ENCODE measurements around the gene SF3A1. TPM values are rescaled to one million over a fixed set of nuclear protein-coding genes. Genes with fewer than 3 reads are reported as not detected.

SF3A1 gene
- total RNA-seq, 4 donors from 2014 or later, result 38.5 to 71.7 (median 60.4) TPM

- ATAC-seq (ENCODE audit: low FRiP score) (no peak), DNase-seq (ENCODE audit: low spot score) (no peak)
- no peak for TF ChIP-seq CTCF (IDR thresholded peaks at IDR 0.05)
These were observed 59.9 kb downstream of the SF3A1 start for GRCh38 chr22:30296833-30297232.

- no peak for ATAC-seq (ENCODE audit: low FRiP score)
- no peak for DNase-seq (ENCODE audit: low spot score)
- TF ChIP-seq CTCF (IDR thresholded peaks at IDR 0.05), result no peak
These were observed 60.4 kb downstream of the SF3A1 start for GRCh38 chr22:30296324-30296723.

DNA sequence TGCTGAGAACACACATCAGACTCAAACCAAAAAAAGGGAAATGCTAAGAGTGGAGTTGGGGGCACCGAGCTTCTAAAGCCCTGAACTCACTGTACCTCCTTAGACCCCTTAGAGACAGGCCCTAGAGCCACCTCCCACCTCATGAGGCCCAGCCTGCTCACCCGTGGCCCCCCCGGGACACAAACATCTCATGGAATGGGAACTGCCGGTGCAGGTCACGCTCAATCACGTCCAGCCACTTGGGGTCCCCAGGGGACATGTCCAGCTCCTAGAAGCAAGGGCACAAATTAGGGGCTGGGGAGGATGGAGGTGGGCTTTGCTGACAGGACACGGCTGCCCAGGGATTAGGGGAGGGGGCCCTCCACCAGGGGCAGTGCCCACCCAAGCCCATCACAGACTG lies 61.1 kb downstream of the SF3A1 start:
- DNase-seq (ENCODE audit: low spot score), result no peak
- no peak for TF ChIP-seq CTCF (IDR thresholded peaks at IDR 0.05)
- ATAC-seq (ENCODE audit: low FRiP score), result no peak

DNA sequence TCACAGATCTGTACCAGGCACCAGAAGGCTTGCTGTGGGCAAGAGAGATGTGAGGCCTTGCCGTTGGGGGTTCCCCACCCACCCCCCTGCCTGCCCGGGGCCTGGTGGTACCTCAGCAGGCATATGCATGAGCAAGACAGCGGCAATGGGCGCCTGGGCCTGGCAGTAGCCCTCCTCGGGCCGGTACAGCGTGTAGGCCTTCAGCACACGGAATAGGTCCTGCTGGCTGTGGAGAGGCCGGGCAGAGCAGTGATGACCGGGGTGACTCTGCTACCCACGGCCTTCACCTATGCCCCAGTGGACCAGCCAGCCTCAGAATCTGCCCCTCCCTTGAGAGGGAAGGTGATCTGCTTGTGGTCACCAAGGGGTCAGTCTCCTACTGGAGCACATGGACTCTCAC lies 61.9 kb downstream of the SF3A1 start:
- DNase-seq (ENCODE audit: low spot score) (no peak), ATAC-seq (ENCODE audit: low FRiP score) (no peak)
- TF ChIP-seq CTCF (IDR thresholded peaks at IDR 0.05), result no peak

GRCh38 chr22:30294066-30294465 lies 62.6 kb downstream of the SF3A1 start:
- ATAC-seq (ENCODE audit: low FRiP score), result no peak
- DNase-seq (ENCODE audit: low spot score), result no peak
- TF ChIP-seq CTCF (IDR thresholded peaks at IDR 0.05), result no peak

DNA sequence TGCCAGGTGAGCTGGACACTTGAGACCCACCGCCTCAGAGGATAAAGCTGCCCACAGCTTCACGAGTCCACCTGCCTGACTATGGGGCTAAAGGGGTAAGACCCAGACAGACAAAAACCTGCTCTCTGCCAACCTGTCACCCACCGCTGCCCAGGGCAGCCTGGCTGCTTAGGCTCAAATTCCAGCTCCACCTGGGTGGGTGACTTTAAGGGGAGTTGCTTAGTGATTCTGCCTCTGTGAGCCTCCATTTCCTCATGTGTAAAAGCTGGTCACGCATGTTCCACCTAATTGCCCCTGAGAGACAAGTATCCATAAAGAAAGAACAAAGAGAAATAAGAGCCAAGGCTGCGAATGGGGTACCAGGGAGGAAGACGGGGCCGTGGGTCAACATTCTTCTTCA lies 63.7 kb downstream of the SF3A1 start:
- ATAC-seq (ENCODE audit: low FRiP score) (no peak), DNase-seq (ENCODE audit: low spot score) (no peak)
- no peak for TF ChIP-seq CTCF (IDR thresholded peaks at IDR 0.05)

- TF ChIP-seq CTCF (IDR thresholded peaks at IDR 0.05), result no peak
- ATAC-seq (ENCODE audit: low FRiP score) (no peak), DNase-seq (ENCODE audit: low spot score) (no peak)
These were observed 64.4 kb downstream of the SF3A1 start for GRCh38 chr22:30292069-30292970.

Data from omental fat pad (tissue), 4 donors.